NT2/D1 (cell line): ENCODE measurements around the gene RAPSN.

Experiments
- DNase-seq: peaks from one replicate; pipeline ENCODE4 v3.0.0-alpha.2; 2011; ENCODE audit warnings: low read depth, low spot score
- H3K27me3 ChIP-seq: 2 replicates; pipeline ENCODE4 v1.6.0; 2011; ENCODE audit warnings: mild to moderate bottlenecking; ENCODE audit not compliant: insufficient read length, insufficient read depth
- H3K36me3 ChIP-seq: 2 replicates; pipeline ENCODE4 v1.6.1; 2011; ENCODE audit warnings: mild to moderate bottlenecking, low read length, mixed read lengths; ENCODE audit not compliant: insufficient read depth, insufficient read length
- H3K4me1 ChIP-seq: 2 replicates; pipeline ENCODE4 v1.5.1; 2011; ENCODE audit not compliant: insufficient read depth, insufficient read length
- H3K4me3 ChIP-seq: 2 replicates; pipeline ENCODE4 v1.5.1; 2011; ENCODE audit warnings: low read depth; ENCODE audit not compliant: insufficient read length
- H3K9ac ChIP-seq: 2 replicates; pipeline ENCODE4 v1.6.0; 2011; ENCODE audit warnings: low read depth; ENCODE audit not compliant: insufficient read length
- H3K9me3 ChIP-seq: 2 replicates; pipeline ENCODE4 v1.5.1; 2011; ENCODE audit warnings: mild to moderate bottlenecking, low read length; ENCODE audit not compliant: insufficient read depth
- SUZ12 ChIP-seq: IDR thresholded peaks from 2 replicates; pipeline ENCODE4 v1.6.1; 2011; ENCODE audit not compliant: insufficient read length, insufficient read depth; ENCODE audit errors: extremely low read depth
- YY1 ChIP-seq: IDR thresholded peaks from 2 replicates; pipeline ENCODE4 v1.6.1; 2011; ENCODE audit not compliant: insufficient read length, insufficient read depth
- ZNF274 ChIP-seq: IDR thresholded peaks from 2 replicates; pipeline ENCODE4 v1.6.1; 2011; ENCODE audit warnings: mild to moderate bottlenecking, low read depth, low read length

The RAPSN gene

GRCh38 chr11:47391077-47391583 is 57.8 kb downstream of the RAPSN start:
- H3K9me3 ChIP-seq, result no peaks in the 10 kb centered on the region
- peaks cover 33% of the 10 kb centered on the region for H3K4me1 ChIP-seq

GRCh38 chr11:47390422-47390760 is 58.5 kb downstream of the RAPSN start:
- DNase-seq, result no peak
- no peak for TF ChIP-seq YY1
- TF ChIP-seq SUZ12, result no peak
- no peak for TF ChIP-seq ZNF274
- Histone ChIP-seq H3K9ac (no peak overlapping the region), H3K27me3 (no peaks in the 10 kb centered on the region), H3K4me1 (peaks cover 32% of the 10 kb centered on the region), H3K4me3 (no peak overlapping the region), H3K9me3 (no peaks in the 10 kb centered on the region), H3K36me3 (no peaks in the 10 kb centered on the region)

More at GRCh38 chr11:47391077-47391583, 57.8 kb downstream of the RAPSN start:
- Histone ChIP-seq H3K4me3 (no peak overlapping the region), H3K36me3 (no peaks in the 10 kb centered on the region), H3K9ac (no peak overlapping the region), H3K27me3 (no peaks in the 10 kb centered on the region)
- TF ChIP-seq SUZ12 (no peak), ZNF274 (no peak), YY1 (no peak)
- no peak for DNase-seq

GRCh38 chr11:47389577-47390421 is 59.1 kb downstream of the RAPSN start:
- Histone ChIP-seq H3K9me3 (no peaks in the 10 kb centered on the region), H3K27me3 (no peaks in the 10 kb centered on the region), H3K9ac (no peak overlapping the region), H3K4me1 (peaks cover 32% of the 10 kb centered on the region), H3K4me3 (no peak overlapping the region), H3K36me3 (no peaks in the 10 kb centered on the region)
- TF ChIP-seq SUZ12, result no peak
- TF ChIP-seq ZNF274, result no peak
- no peak for DNase-seq

GRCh38 chr11:47388697-47389576 is 60.0 kb downstream of the RAPSN start:
- H3K4me1 ChIP-seq, result peaks cover 25% of the 10 kb centered on the region
- DNase-seq, result no peak

GRCh38 chr11:47387944-47388696 is 60.8 kb downstream of the RAPSN start:
- Histone ChIP-seq H3K36me3 (no peaks in the 10 kb centered on the region), H3K27me3 (no peaks in the 10 kb centered on the region), H3K4me3 (no peak overlapping the region), H3K4me1 (peaks cover 19% of the 10 kb centered on the region), H3K9me3 (no peaks in the 10 kb centered on the region), H3K9ac (no peak overlapping the region)
- DNase-seq, result no peak
- no peak for TF ChIP-seq ZNF274
- no peak for TF ChIP-seq YY1
- TF ChIP-seq SUZ12, result no peak

More at GRCh38 chr11:47388697-47389576, 60.0 kb downstream of the RAPSN start:
- H3K9ac ChIP-seq, result no peak overlapping the region
- H3K9me3 ChIP-seq, result no peaks in the 10 kb centered on the region
- H3K4me3 ChIP-seq, result no peak overlapping the region
- no peaks in the 10 kb centered on the region for H3K36me3 ChIP-seq
- H3K27me3 ChIP-seq, result no peaks in the 10 kb centered on the region
- TF ChIP-seq SUZ12, result no peak
- TF ChIP-seq YY1, result no peak
- TF ChIP-seq ZNF274, result no peak
